DND-41 (cell line): Measurements from ENCODE around the gene PDF.
"Not testable (repeated sequence)": the region's sequence is repeated elsewhere in the genome, so short reads cannot be mapped to it uniquely, and the experiment has no call there.

ENCODE experiments used
- ATAC-seq: fragments of 200-7000 bp; cut with Tn5 transposase; 3 replicates; pipeline ENCODE4 v1.9.1; 2021; ENCODE audit warnings: low read depth; ENCODE audit not compliant: insufficient read depth
- DNase-seq: peaks from one replicate; pipeline ENCODE4 v3.0.0-alpha.2; 2020
- H2AFZ ChIP-seq: 2 replicates; pipeline ENCODE4 v1.6.0; 2012; ENCODE audit warnings: low read depth, low read length
- H3K27ac ChIP-seq: 2 replicates; pipeline ENCODE4 v1.5.1; 2012; ENCODE audit warnings: low read length, inconsistent platforms
- H3K27me3 ChIP-seq: fragments of 200-600 bp; sonication (generic); 2 replicates; pipeline ENCODE4 v1.6.0; 2012; ENCODE audit warnings: low read length, mild to moderate bottlenecking, inconsistent platforms; ENCODE audit not compliant: insufficient read depth, poor library complexity
- H3K36me3 ChIP-seq: 2 replicates; pipeline ENCODE4 v1.5.1; 2012; ENCODE audit warnings: low read length, inconsistent platforms; ENCODE audit not compliant: insufficient read depth
- H3K4me1 ChIP-seq: 2 replicates; pipeline ENCODE4 v1.5.1; 2012; ENCODE audit warnings: mild to moderate bottlenecking, low read length; ENCODE audit not compliant: insufficient read depth
- H3K4me2 ChIP-seq: 2 replicates; pipeline ENCODE4 v1.6.0; 2012; ENCODE audit warnings: mild to moderate bottlenecking, moderate library complexity, low read length, inconsistent platforms; ENCODE audit not compliant: insufficient read depth
- H3K4me3 ChIP-seq, 2 experiments: fragments of 200-600 bp in 1 of 2; shearing (Covaris generic) in 1 of 2; 2 replicates each; pipeline ENCODE4 v1.5.1; 2012 to 2016; ENCODE audit warnings: inconsistent platforms in 2 of 2, low read length in 2 of 2, mild to moderate bottlenecking in 2 of 2, low read depth in 1 of 2, moderate library complexity in 1 of 2
- H3K79me2 ChIP-seq: 2 replicates; pipeline ENCODE4 v1.6.0; 2012; ENCODE audit warnings: low read length, inconsistent platforms; ENCODE audit not compliant: insufficient read depth
- H3K9ac ChIP-seq: 2 replicates; pipeline ENCODE4 v1.6.0; 2012; ENCODE audit warnings: low read depth, mild to moderate bottlenecking, inconsistent platforms, low read length, moderate library complexity
- H3K9me3 ChIP-seq: 2 replicates; pipeline ENCODE4 v1.5.1; 2012; ENCODE audit warnings: low read length, moderate library complexity, mild to moderate bottlenecking, inconsistent platforms; ENCODE audit not compliant: insufficient read depth, severe bottlenecking
- H4K20me1 ChIP-seq: 2 replicates; pipeline ENCODE4 v1.6.0; 2012; ENCODE audit warnings: low read length; ENCODE audit not compliant: insufficient read depth
- EZH2 ChIP-seq: IDR thresholded peaks from 3 replicates; pipeline ENCODE4 v1.6.1; 2012; ENCODE audit warnings: borderline replicate concordance, low read depth, mild to moderate bottlenecking, moderate library complexity, low read length, inconsistent platforms; ENCODE audit not compliant: severe bottlenecking
- TF ChIP-seq, protein P1 (sequence below): IDR thresholded peaks from 2 replicates; pipeline ENCODE4 v1.5.1; 2012; ENCODE audit warnings: borderline replicate concordance, low read length, moderate library complexity, mild to moderate bottlenecking; ENCODE audit not compliant: poor library complexity, severe bottlenecking; ENCODE audit errors: extremely low read depth

Gene PDF

GRCh38 chr16:69302301-69302700 is 28.1 kb downstream of the PDF start:
- Histone ChIP-seq H3K9me3 (no peaks in the 10 kb centered on the region), H3K79me2 (no peaks in the 10 kb centered on the region), H3K27ac (no peak overlapping the region), H3K27me3 (no peaks in the 10 kb centered on the region), H3K36me3 (peaks cover 26% of the 10 kb centered on the region), H4K20me1 (no peaks in the 10 kb centered on the region), H3K4me2 (no peak overlapping the region), H3K4me1 (no peaks in the 10 kb centered on the region), H3K9ac (no peak overlapping the region), H3K4me3 (no peak overlapping the region), H2AFZ (no peak overlapping the region)
- TF ChIP-seq, protein P1, sequence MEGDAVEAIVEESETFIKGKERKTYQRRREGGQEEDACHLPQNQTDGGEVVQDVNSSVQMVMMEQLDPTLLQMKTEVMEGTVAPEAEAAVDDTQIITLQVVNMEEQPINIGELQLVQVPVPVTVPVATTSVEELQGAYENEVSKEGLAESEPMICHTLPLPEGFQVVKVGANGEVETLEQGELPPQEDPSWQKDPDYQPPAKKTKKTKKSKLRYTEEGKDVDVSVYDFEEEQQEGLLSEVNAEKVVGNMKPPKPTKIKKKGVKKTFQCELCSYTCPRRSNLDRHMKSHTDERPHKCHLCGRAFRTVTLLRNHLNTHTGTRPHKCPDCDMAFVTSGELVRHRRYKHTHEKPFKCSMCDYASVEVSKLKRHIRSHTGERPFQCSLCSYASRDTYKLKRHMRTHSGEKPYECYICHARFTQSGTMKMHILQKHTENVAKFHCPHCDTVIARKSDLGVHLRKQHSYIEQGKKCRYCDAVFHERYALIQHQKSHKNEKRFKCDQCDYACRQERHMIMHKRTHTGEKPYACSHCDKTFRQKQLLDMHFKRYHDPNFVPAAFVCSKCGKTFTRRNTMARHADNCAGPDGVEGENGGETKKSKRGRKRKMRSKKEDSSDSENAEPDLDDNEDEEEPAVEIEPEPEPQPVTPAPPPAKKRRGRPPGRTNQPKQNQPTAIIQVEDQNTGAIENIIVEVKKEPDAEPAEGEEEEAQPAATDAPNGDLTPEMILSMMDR, result no peak
- no peak for TF ChIP-seq EZH2
- no peak for ATAC-seq
- no peak for DNase-seq

GRCh38 chr16:69301861-69302260 is 28.5 kb downstream of the PDF start:
- H3K27ac ChIP-seq, result no peak overlapping the region
- no peaks in the 10 kb centered on the region for H3K79me2 ChIP-seq
- H2AFZ ChIP-seq, result no peak overlapping the region
- H3K36me3 ChIP-seq, result peaks cover 26% of the 10 kb centered on the region
- H3K9me3 ChIP-seq, result no peaks in the 10 kb centered on the region
- H3K4me2 ChIP-seq, result no peak overlapping the region
- H3K4me3 ChIP-seq, result no peak overlapping the region
- ATAC-seq (no peak), DNase-seq (no peak)
- no peaks in the 10 kb centered on the region for H3K4me1 ChIP-seq
- H3K27me3 ChIP-seq, result no peaks in the 10 kb centered on the region
- TF ChIP-seq, protein P1, result no peak
- no peak for TF ChIP-seq EZH2
- H4K20me1 ChIP-seq, result no peaks in the 10 kb centered on the region
- H3K9ac ChIP-seq, result no peak overlapping the region

- TF ChIP-seq, protein P1, result no peak
- no peak for TF ChIP-seq EZH2
- ATAC-seq (no peak), DNase-seq (no peak)
- Histone ChIP-seq H3K4me2 (no peak overlapping the region), H3K27me3 (no peaks in the 10 kb centered on the region), H3K4me1 (no peaks in the 10 kb centered on the region), H3K27ac (no peak overlapping the region), H3K9me3 (no peaks in the 10 kb centered on the region), H3K36me3 (peaks cover 26% of the 10 kb centered on the region), H3K79me2 (no peaks in the 10 kb centered on the region), H2AFZ (no peak overlapping the region), H4K20me1 (no peaks in the 10 kb centered on the region), H3K4me3 (no peak overlapping the region), H3K9ac (no peak overlapping the region)
Observed at GRCh38 chr16:69301187-69301586, 29.2 kb downstream of the PDF start.

DNA sequence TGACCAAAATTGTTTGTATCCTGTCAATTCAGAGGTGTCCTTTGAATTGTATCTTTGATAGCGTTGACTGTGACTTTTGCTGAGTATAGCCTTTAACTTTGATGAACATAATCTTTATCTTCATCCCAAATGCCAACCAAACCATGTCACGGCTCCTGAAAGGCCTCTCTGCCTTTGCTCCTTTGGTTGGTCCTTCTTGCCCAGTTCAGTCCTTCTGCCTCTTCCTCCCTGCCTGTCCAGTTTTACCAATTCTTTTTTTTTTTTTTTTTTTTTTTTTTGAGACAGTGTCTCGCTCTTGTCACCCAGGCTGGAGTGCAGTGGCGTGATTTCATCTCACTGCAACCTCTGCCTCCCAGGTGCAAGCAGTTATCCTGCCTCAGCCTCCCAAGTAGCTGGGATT is 32.1 kb downstream of the PDF start:
- no peaks in the 10 kb centered on the region for H3K9me3 ChIP-seq
- DNase-seq, result no peak
- H4K20me1 ChIP-seq, result no peaks in the 10 kb centered on the region
- no peak overlapping the region for H3K27ac ChIP-seq
- H3K9ac ChIP-seq, result no peak overlapping the region
- H3K4me3 ChIP-seq, result no peak overlapping the region
- H3K27me3 ChIP-seq, result no peaks in the 10 kb centered on the region
- peaks cover 26% of the 10 kb centered on the region for H3K36me3 ChIP-seq
- H3K79me2 ChIP-seq, result no peaks in the 10 kb centered on the region
- no peak for ATAC-seq
- H3K4me2 ChIP-seq, result no peak overlapping the region
- TF ChIP-seq, protein P1, result no peak
- no peak for TF ChIP-seq EZH2
- no peak overlapping the region for H2AFZ ChIP-seq
- no peaks in the 10 kb centered on the region for H3K4me1 ChIP-seq

DNA sequence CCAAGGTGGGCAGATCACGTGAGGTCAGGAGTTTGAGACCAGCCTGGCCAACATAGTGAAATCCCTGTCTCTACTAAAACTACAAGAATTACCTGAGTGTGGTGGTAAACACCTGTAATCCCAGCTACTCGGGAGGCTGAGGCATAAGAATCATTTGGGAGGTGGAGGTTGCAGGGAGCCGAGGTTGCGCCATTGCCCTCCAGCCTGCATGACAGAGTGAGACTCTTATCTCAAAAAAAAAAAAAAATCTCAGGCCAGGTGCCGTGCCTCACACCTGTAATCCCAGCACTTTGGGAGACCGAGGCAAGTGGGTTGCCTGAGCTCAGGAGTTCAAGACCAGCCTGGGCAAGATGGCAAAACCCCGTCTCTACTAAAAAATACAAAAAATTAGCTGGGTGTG is 33.6 kb downstream of the PDF start:
- H4K20me1 ChIP-seq, H3K79me2 ChIP-seq, H3K4me2 ChIP-seq, H3K4me3 ChIP-seq, ATAC-seq, H2AFZ ChIP-seq, H3K4me1 ChIP-seq, H3K9ac ChIP-seq, DNase-seq, H3K9me3 ChIP-seq, H3K27ac ChIP-seq, H3K27me3 ChIP-seq: not testable (repeated sequence)
- peaks cover 22% of the 10 kb centered on the region for H3K36me3 ChIP-seq
